GM23338 (cell line): ENCODE data around the gene IMMP2L. TPM values are rescaled to one million over a fixed set of nuclear protein-coding genes. Genes with fewer than 3 reads are reported as not detected.

ENCODE experiments used
- ATAC-seq: fragments of 200-7000 bp; cut with Tn5 transposase; 3 replicates; pipeline ENCODE4 v1.9.1; 2020
- DNase-seq: peaks from one replicate; pipeline ENCODE4 v3.0.0-alpha.2; 2015; ENCODE audit warnings: low spot score
- H2AFZ ChIP-seq: fragments of 200-600 bp; sonication (generic); 2 replicates; pipeline ENCODE4 v1.8.0; 2016; ENCODE audit warnings: antibody characterized with exemption, mild to moderate bottlenecking, moderate library complexity
- H3F3A ChIP-seq: fragments of 200-600 bp; sonication (generic); replicated peaks from 2 replicates; pipeline ENCODE4 v1.8.0; 2017; ENCODE audit warnings: antibody characterized with exemption, mixed run types, low read depth
- H3K27ac ChIP-seq: fragments of 200-600 bp; sonication (generic); 2 replicates; pipeline ENCODE4 v1.6.1; 2016; ENCODE audit warnings: low read depth
- H3K27me3 ChIP-seq: fragments of 200-600 bp; sonication (generic); 2 replicates; pipeline ENCODE4 v1.8.0; 2016; ENCODE audit warnings: mild to moderate bottlenecking, mixed run types, moderate library complexity; ENCODE audit not compliant: insufficient read depth
- H3K36me3 ChIP-seq: fragments of 200-600 bp; sonication (generic); 2 replicates; pipeline ENCODE4 v1.8.0; 2016; ENCODE audit warnings: mild to moderate bottlenecking; ENCODE audit not compliant: insufficient read depth
- H3K4me1 ChIP-seq: fragments of 200-600 bp; sonication (generic); 2 replicates; pipeline ENCODE4 v1.8.0; 2016; ENCODE audit warnings: mild to moderate bottlenecking, moderate library complexity; ENCODE audit not compliant: insufficient read depth
- H3K4me2 ChIP-seq: fragments of 200-600 bp; sonication (generic); 2 replicates; pipeline ENCODE4 v1.7.1; 2017; ENCODE audit warnings: mixed run types
- H3K4me3 ChIP-seq: fragments of 200-600 bp; sonication (generic); 2 replicates; pipeline ENCODE4 v1.6.1; 2016; ENCODE audit warnings: mixed run types
- H3K79me2 ChIP-seq: fragments of 200-600 bp; sonication (generic); replicated peaks from 2 replicates; pipeline ENCODE4 v1.8.0; 2017; ENCODE audit warnings: mild to moderate bottlenecking; ENCODE audit not compliant: insufficient read depth
- H3K9me2 ChIP-seq: fragments of 200-600 bp; sonication (generic); 2 replicates; pipeline ENCODE4 v1.8.0; 2017; ENCODE audit not compliant: insufficient read depth
- H4K20me1 ChIP-seq: fragments of 200-600 bp; sonication (generic); replicated peaks from 2 replicates; pipeline ENCODE4 v1.8.0; 2017; ENCODE audit warnings: mild to moderate bottlenecking; ENCODE audit not compliant: insufficient read depth
- H3K27ac Mint-ChIP-seq: 2 replicates; pipeline ENCODE4 v1.8.0; 2020; ENCODE audit warnings: inconsistent platforms, mild to moderate bottlenecking, moderate library complexity, mixed read lengths
- H3K27me3 Mint-ChIP-seq: 3 replicates; pipeline ENCODE4 v1.8.0; 2022; ENCODE audit warnings: low read depth, mild to moderate bottlenecking, moderate library complexity, mixed read lengths, inconsistent platforms; ENCODE audit not compliant: insufficient read depth, poor library complexity
- H3K36me3 Mint-ChIP-seq: 3 replicates; pipeline ENCODE4 v1.8.0; 2021; ENCODE audit warnings: low read depth, mild to moderate bottlenecking, inconsistent platforms, moderate library complexity, mixed read lengths
- H3K4me1 Mint-ChIP-seq: 3 replicates; pipeline ENCODE4 v1.8.0; 2020; ENCODE audit warnings: mild to moderate bottlenecking, inconsistent platforms, mixed read lengths
- H3K4me3 Mint-ChIP-seq: 3 replicates; pipeline ENCODE4 v1.8.0; 2021; ENCODE audit warnings: moderate library complexity, mild to moderate bottlenecking, inconsistent platforms, mixed read lengths
- H3K9me3 Mint-ChIP-seq: 3 replicates; pipeline ENCODE4 v1.8.0; 2020; ENCODE audit warnings: moderate library complexity, mild to moderate bottlenecking, inconsistent platforms, mixed read lengths
- EZH2 ChIP-seq: fragments of 200-600 bp; sonication (generic); IDR thresholded peaks from one replicate; pipeline ENCODE4 v1.8.0; 2017; ENCODE audit warnings: antibody characterized with exemption, mild to moderate bottlenecking, low read depth; ENCODE audit not compliant: unreplicated experiment
- STAT1 ChIP-seq: IDR thresholded peaks from one replicate; pipeline ENCODE4 v1.6.1; 2016; ENCODE audit warnings: antibody characterized with exemption; ENCODE audit not compliant: unreplicated experiment
- ZNF114 ChIP-seq: fragments of 250-450 bp; sonication (Bioruptor Pico); IDR thresholded peaks from 2 replicates; pipeline ENCODE4 v1.5.0; 2020; ENCODE audit warnings: mild to moderate bottlenecking, moderate library complexity
- ZNF331 ChIP-seq: fragments of 250-450 bp; sonication (Bioruptor Pico); IDR thresholded peaks from 2 replicates; pipeline ENCODE4 v1.5.0; 2020; ENCODE audit warnings: low read depth, mild to moderate bottlenecking, moderate library complexity
- ZNF462 ChIP-seq: fragments of 250-450 bp; sonication (Bioruptor Pico); IDR thresholded peaks from 2 replicates; pipeline ENCODE4 v1.5.0; 2020; ENCODE audit warnings: mild to moderate bottlenecking, moderate library complexity
- polyA plus RNA-seq: library from polyadenylated mRNA; unstranded; fragments of >200 nt; fragmentation: Nextera tagmentation; extraction: Ambion mirVana; gene quantifications from 2 replicates; pipeline ENCODE4 v1.2.1, GENCODE V29; 2016
- total RNA-seq: library from RNA; depleted of rRNA; stranded (reverse); fragments of >200 nt; shearing (Covaris generic); gene quantifications from 2 replicates; pipeline ENCODE4 v1.2.3, GENCODE V29; 2014

The IMMP2L gene
- total and polyA plus RNA-seq, 2 experiments from 2014 or later, result 7.3 to 14.0 TPM

- TF ChIP-seq ZNF462 (CRISPR knock-in tag), result no peak
Observed at GRCh38 chr7:111018960-111019736, 543.1 kb downstream of the IMMP2L start (continued).

- H3K9me2 ChIP-seq, result no peaks in the 10 kb centered on the region
- no peak overlapping the region for H3K4me2 ChIP-seq
- H3K27ac Mint-ChIP-seq, result no peak overlapping the region
- peaks cover 2% of the 10 kb centered on the region for H3K27me3 Mint-ChIP-seq
- TF ChIP-seq ZNF462 (CRISPR knock-in tag) (no peak), STAT1 (no peak), ZNF114 (CRISPR knock-in tag) (no peak), ZNF331 (CRISPR knock-in tag) (no peak), EZH2 (no peak)
- no peaks in the 10 kb centered on the region for H3K27me3 ChIP-seq
- H2AFZ ChIP-seq, result no peak overlapping the region
- H3F3A ChIP-seq, result no peaks in the 10 kb centered on the region
- peaks cover 3% of the 10 kb centered on the region; the same call in 1 of the 3 replicates for H3K9me3 Mint-ChIP-seq
- no peaks in the 10 kb centered on the region for H3K36me3 ChIP-seq
- no peak overlapping the region for H3K4me3 ChIP-seq
- H3K27ac ChIP-seq, result no peak overlapping the region
- H3K36me3 Mint-ChIP-seq, result peaks cover 5% of the 10 kb centered on the region; the same call in 1 of the 3 replicates
- no peaks in the 10 kb centered on the region for H3K79me2 ChIP-seq
- H3K4me1 Mint-ChIP-seq, result peaks cover 11% of the 10 kb centered on the region
- no peak for ATAC-seq
- DNase-seq, result no peak
- no peaks in the 10 kb centered on the region for H4K20me1 ChIP-seq
- no peak overlapping the region for H3K4me3 Mint-ChIP-seq
- peaks cover 11% of the 10 kb centered on the region; the same call in 1 of the 2 replicates for H3K4me1 ChIP-seq
Observed at GRCh38 chr7:111018447-111018846, 543.8 kb downstream of the IMMP2L start.
